Measurements from ENCODE around the gene CCHCR1. TPM values are rescaled to one million over a fixed set of nuclear protein-coding genes. Genes with fewer than 3 reads are reported as not detected.

CCHCR1 gene
- total and polyA plus RNA-seq, 9 of the 15 experiments (the other 6 are each of a cell fraction or from before 2014, with no cell fraction given) = 1.2 to 47.3 (median 32.0) TPM

DNA sequence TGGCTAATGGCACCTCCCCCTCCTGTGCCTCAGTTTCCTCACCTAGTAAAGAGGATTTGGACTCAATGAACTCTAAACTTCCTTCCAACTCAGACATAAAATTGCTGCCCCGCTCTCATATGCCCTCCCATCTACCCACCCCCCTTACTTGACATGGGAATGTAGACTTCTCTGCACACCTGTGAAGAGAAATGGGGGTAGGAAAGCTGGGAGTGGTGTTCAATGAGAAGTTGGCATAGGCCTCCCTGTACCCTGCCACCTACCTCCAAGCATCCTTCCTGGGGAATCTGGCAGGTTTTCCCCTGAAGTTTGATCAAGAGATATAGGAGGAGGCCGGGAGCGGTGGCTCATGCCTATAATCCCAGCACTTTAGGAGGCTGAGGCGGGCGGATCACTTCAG is 16.8 kb upstream of the CCHCR1 start:
- Histone ChIP-seq H3K27me3 (ENCODE audit: control insufficient read depth in 2 of 2, insufficient read depth in 2 of 2, low read length in 2 of 2) (no peaks in the 10 kb centered on the region), H3K9me3 (replicated peaks; ENCODE audit: control insufficient read depth, insufficient read depth, low read depth, low read length) (no peaks in the 10 kb centered on the region), H3K9ac (ENCODE audit: insufficient read depth in 1 of 2, low read depth in 2 of 2, low read length in 2 of 2) (no peak overlapping the region), H3K4me3 (no peak overlapping the region), H3K79me2 (ENCODE audit: control insufficient read depth, insufficient read depth, low read length) (no peaks in the 10 kb centered on the region), H2AFZ (ENCODE audit: low read depth, low read length) (no peak overlapping the region), H4K20me1 (replicated peaks; ENCODE audit: control insufficient read depth, insufficient read depth, low read length) (no peaks in the 10 kb centered on the region), H3K4me2 (ENCODE audit: insufficient read depth, low read length) (no peak overlapping the region), H3K36me3 (ENCODE audit: control insufficient read depth, insufficient read depth, low read length) (no peaks in the 10 kb centered on the region), H3K27ac (ENCODE audit: extremely low read depth, low read depth, low read length) (no peak overlapping the region), H3K9me1 (ENCODE audit: control insufficient read depth, insufficient read depth, low read length) (no peaks in the 10 kb centered on the region), H3K4me1 (replicated peaks in 1 of 2; ENCODE audit: control insufficient read depth in 2 of 2, insufficient read depth in 2 of 2, low read length in 2 of 2) (peaks cover 25 to 32% of the 10 kb centered on the region in 2 experiments)
- BruUV-seq (replicated peaks) = no TSS peak
- FAIRE-seq (no peak), DNase-seq (ENCODE audit: extremely low read depth in 1 of 4, low spot score in 3 of 4) (no peak), ATAC-seq (no peak)
- CTCF ChIA-PET (ENCODE audit: low intra/inter-chr PET ratio) = no interaction called here
- in situ Hi-C loops (cut with MboI) = no loop called here
- POLR2A ChIA-PET = interaction anchor here (1.4 kb wide), 1 partner anchor 10 kb away, joined by 5 read pairs; no protein-coding TSS in a partner anchor
- 69% methylated on average over 5 of the region's 5 CpGs for WGBS (ENCODE audit: insufficient coverage, low coverage, missing lambda C conversion rate)
- intact Hi-C loops (cut with micrococcal nuclease) = no loop called here
- TF ChIP-seq ZSCAN32 (CRISPR knock-in tag; IDR thresholded peaks at IDR 0.05) = no peak
- no peak for TF ChIP-seq MLLT1 (IDR thresholded peaks at IDR 0.05)
- no peak for TF ChIP-seq CREBBP (IDR thresholded peaks at IDR 0.05; ENCODE audit: low read depth, low read length)
- no peak for TF ChIP-seq ADNP (tag; IDR thresholded peaks at IDR 0.05)
- no peak for TF ChIP-seq NFATC3 (IDR thresholded peaks at IDR 0.05)
- TF ChIP-seq HNRNPLL (IDR thresholded peaks at IDR 0.05; ENCODE audit: low read depth, low read length, poor library complexity, severe bottlenecking) = no peak
- no peak for TF ChIP-seq ZNF23 (CRISPR knock-in tag; IDR thresholded peaks at IDR 0.05)
